ENCODE data around the gene FCHSD2. TPM values are rescaled to one million over a fixed set of nuclear protein-coding genes. Genes with fewer than 3 reads are reported as not detected.

The FCHSD2 gene
- total RNA-seq, 1 donor from 2014 or later = 27.7 TPM

Other genes starting within 250 kb of the FCHSD2 start
- gene P2RY2, start 76.0 kb upstream of the FCHSD2 start, total RNA-seq = not detected in 2 replicates
- not detected in 2 replicates for gene P2RY6, start 130.0 kb upstream of the FCHSD2 start, total RNA-seq
- gene ARHGEF17, start 166.0 kb upstream of the FCHSD2 start, total RNA-seq = 0.05 TPM in 1 of 2 replicates, not detected in the other
- 34.6 and 37.6 TPM in 2 replicates for gene RELT, start 234.1 kb upstream of the FCHSD2 start, total RNA-seq

Measured in activated T-helper 1 cell treated with anti-CD3 and anti-CD28 coated beads, Interleukin-12 subunit alpha, Interleukin-12 subunit beta, Interleukin-2, Interleukin-4 antibody, amounts not matched to agents 30 ng/mL and 10 ng/mL and 1 ng/mL, durations not matched to agents 14 hours and 24 hours and 36 hours (primary cell).